ENCODE data around the gene CCSAP. TPM values are rescaled to one million over a fixed set of nuclear protein-coding genes. Genes with fewer than 3 reads are reported as not detected.

CCSAP gene
- total RNA-seq, 4 donors from 2014 or later, result 0.44 to 1.1 (median 0.81) TPM

DNA sequence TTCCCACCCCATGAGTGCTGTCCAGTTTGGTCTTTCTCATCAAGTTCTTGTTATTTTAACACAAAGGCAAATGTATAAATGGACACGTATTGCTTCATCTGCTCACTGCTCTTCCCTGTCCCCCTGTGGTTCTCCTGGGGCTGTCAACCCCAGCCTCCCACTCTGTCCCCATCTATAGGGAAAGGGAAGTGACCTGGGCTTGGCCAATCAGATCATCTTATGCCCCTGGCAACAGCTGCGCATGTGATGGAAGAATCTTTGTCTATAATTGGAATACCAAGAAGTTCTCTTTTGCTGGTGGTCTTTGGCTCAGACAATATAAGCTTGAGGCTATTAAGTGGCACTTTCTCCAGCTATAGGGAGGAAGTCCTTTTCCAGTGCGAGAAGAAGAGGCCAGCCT lies 4.7 kb upstream of the CCSAP start:
- intact Hi-C loops (cut with DNase I; ENCODE audit: low total_unique reads), result no loop called here
- TF ChIP-seq, protein P1, sequence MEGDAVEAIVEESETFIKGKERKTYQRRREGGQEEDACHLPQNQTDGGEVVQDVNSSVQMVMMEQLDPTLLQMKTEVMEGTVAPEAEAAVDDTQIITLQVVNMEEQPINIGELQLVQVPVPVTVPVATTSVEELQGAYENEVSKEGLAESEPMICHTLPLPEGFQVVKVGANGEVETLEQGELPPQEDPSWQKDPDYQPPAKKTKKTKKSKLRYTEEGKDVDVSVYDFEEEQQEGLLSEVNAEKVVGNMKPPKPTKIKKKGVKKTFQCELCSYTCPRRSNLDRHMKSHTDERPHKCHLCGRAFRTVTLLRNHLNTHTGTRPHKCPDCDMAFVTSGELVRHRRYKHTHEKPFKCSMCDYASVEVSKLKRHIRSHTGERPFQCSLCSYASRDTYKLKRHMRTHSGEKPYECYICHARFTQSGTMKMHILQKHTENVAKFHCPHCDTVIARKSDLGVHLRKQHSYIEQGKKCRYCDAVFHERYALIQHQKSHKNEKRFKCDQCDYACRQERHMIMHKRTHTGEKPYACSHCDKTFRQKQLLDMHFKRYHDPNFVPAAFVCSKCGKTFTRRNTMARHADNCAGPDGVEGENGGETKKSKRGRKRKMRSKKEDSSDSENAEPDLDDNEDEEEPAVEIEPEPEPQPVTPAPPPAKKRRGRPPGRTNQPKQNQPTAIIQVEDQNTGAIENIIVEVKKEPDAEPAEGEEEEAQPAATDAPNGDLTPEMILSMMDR (IDR thresholded peaks at IDR 0.05 in 4 of 5, conservative IDR thresholded peaks at IDR 0.05 in 1 of 5), result no peak
- TF ChIP-seq POLR2A (IDR thresholded peaks at IDR 0.05), result no peak
- ATAC-seq (no peak), DNase-seq (no peak)
- Histone ChIP-seq H3K36me3 (no peaks in the 10 kb centered on the region), H3K4me3 (no peak overlapping the region), H3K27ac (no peak overlapping the region), H3K4me1 (peaks cover 0 to 7% of the 10 kb centered on the region in 2 donors), H3K9me3 (no peaks in the 10 kb centered on the region), H3K27me3 (no peaks in the 10 kb centered on the region)
- in situ Hi-C loops (cut with MboI; ENCODE audit: low sequenced_read_pairs in 4 of 4), result loop anchor here in 1 of 4 donors (10.0 kb wide), 1 partner anchor 73 kb away; the partner anchor contains the start of gene RAB4A

DNA sequence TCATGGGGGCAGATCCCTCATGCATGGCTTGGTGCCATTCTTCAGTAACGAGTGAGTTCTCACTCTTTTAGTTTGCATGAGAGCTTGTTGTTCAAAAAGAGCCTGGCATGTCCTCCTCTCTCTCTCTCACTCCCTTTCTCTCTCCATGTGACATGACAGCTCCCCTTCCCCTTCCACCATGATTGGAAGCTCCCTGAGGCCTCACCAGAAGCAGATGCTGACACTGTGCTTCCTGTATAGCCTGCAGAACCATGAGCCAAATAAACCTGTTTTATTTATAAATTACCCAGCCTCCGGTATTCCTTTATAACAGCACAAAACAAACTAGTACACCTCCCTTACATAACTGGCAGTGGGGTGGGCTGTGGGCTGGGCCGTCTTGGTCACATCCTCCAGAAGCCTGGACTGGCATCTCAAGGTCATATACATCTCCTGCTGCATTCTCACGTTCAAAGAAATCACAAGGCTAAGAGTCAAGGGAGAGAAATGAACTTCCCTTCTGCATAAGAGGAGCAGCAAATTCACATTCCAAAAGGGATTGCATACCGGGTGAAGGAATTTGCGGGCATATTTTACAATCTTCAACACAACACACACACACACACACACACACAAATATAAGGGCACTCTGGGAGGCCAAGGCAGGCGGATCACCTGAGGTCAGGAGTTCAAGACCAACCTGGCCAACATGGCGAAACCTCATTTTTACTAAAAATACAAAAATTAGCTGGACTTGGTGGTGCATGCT lies 2.3 kb upstream of the CCSAP start:
- H3K27me3 ChIP-seq, result no peaks in the 10 kb centered on the region
- in situ Hi-C loops (cut with MboI; ENCODE audit: low sequenced_read_pairs in 4 of 4) (loop anchor here in 1 of 4 donors (10.0 kb wide), 1 partner anchor 70 kb away; the partner anchor contains the start of gene RAB4A), intact Hi-C loops (cut with DNase I; ENCODE audit: low total_unique reads) (loop anchor here (5.0 kb wide), 1 partner anchor 73 kb away; the partner anchor contains the start of gene RAB4A)
- no peak for DNase-seq
- no peak overlapping the region for H3K4me3 ChIP-seq
- no peaks in the 10 kb centered on the region for H3K9me3 ChIP-seq
- TF ChIP-seq POLR2A (IDR thresholded peaks at IDR 0.05), result no peak
- TF ChIP-seq, protein P1 (IDR thresholded peaks at IDR 0.05 in 4 of 5, conservative IDR thresholded peaks at IDR 0.05 in 1 of 5), result no peak
- no peak for ATAC-seq
- H3K27ac ChIP-seq, result no peak overlapping the region
- no peaks in the 10 kb centered on the region for H3K36me3 ChIP-seq
- peaks cover 6 to 15% of the 10 kb centered on the region in 2 donors for H3K4me1 ChIP-seq

DNA sequence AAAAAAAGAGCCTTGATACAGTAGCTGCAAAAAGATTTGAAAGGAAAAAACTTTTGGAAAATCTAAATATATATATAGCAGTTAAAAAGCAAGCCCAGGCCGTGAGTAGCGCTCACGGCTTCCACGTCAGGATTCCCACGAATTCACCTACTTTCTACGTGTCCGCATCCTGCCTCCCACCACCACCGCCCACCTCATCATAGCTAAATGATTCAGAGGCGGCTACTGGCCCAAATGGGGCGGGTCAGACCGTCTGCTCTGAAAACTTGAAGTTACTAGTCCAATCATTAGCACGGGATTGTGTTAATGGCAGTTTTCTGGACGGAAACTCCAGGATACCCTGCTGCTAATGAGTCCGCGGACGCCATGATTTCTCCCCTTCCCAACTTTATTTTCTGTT lies 1.3 kb upstream of the CCSAP start:
- intact Hi-C loops (cut with DNase I; ENCODE audit: low total_unique reads), result loop anchor here (5.0 kb wide), 1 partner anchor 72 kb away; the partner anchor contains the start of gene RAB4A
- TF ChIP-seq, protein P1 (IDR thresholded peaks at IDR 0.05 in 4 of 5, conservative IDR thresholded peaks at IDR 0.05 in 1 of 5), result no peak
- TF ChIP-seq POLR2A (IDR thresholded peaks at IDR 0.05), result no peak
- no peak overlapping the region for H3K27ac ChIP-seq
- H3K27me3 ChIP-seq, result no peaks in the 10 kb centered on the region
- H3K4me1 ChIP-seq, result peaks cover 6 to 15% of the 10 kb centered on the region in 2 donors
- H3K36me3 ChIP-seq, result no peaks in the 10 kb centered on the region
- H3K4me3 ChIP-seq, result peak overlapping the region in 2 of 4 donors; percentile 75 to 92
- no peaks in the 10 kb centered on the region for H3K9me3 ChIP-seq
- DNase-seq (no peak), ATAC-seq (no peak)
- in situ Hi-C loops (cut with MboI; ENCODE audit: low sequenced_read_pairs in 4 of 4), result loop anchor here in 1 of 4 donors (10.0 kb wide), 1 partner anchor 69 kb away; the partner anchor contains the start of gene RAB4A

DNA sequence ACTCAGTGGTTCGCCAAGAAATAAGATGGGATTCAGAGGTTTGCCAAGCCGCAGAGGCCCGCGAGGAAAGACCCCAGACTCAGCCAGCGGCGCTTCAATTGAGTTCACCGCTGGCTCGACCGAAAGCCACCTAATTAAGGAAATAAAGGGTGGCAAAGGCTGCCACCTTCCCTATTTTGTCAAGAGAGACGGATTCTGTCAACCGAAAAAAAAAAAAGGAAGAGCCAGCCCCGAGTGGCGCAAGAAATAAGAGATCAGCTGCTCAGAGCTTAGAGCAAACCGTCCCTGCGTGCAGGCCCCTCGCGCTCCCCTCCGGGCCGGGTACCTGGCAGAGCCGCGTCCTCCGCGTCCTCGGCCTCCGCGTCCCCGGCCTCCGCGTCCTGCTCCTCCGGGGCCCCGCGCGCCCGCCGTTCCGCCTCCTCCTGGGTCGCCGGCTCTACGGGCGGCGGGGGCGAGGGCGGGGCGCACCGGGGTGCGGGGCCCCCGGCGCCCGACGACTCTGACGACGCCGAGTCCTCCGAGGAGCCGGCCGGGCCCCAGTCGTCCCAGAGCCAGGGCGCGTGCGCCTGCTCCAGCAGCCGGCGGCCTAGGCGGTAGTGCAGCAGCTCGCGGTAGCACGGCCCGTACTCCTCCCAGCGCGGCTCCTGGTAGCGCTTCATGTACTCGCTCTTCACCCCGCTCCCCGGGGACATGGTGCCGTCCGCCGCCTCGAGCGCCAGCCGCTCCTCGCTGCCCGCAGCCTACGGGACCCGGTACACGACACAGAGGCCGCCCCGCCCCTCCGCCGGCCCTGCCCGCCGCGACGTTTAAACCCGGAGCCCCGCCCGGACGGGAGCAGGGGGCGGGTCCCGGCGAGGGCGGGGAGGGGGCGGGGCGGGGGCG lies 832 bp downstream of the CCSAP start:
- Histone ChIP-seq H3K27ac (peak overlapping the region; percentile 78 to 93 (median 88)), H3K4me1 (peaks cover 6 to 15% of the 10 kb centered on the region in 2 donors), H3K9me3 (no peaks in the 10 kb centered on the region), H3K4me3 (peak overlapping the region; percentile 75 to 99 (median 88)), H3K36me3 (no peaks in the 10 kb centered on the region), H3K27me3 (no peaks in the 10 kb centered on the region)
- intact Hi-C loops (cut with DNase I; ENCODE audit: low total_unique reads) (loop anchor here (2.0 to 5.0 kb wide), 2 partner anchors 67 to 70 kb away; partner anchors contain the start of gene RAB4A), in situ Hi-C loops (cut with MboI; ENCODE audit: low sequenced_read_pairs in 4 of 4) (loop anchor here in 1 of 4 donors (10.0 kb wide), 1 partner anchor 67 kb away; the partner anchor contains the start of gene RAB4A)
- TF ChIP-seq, protein P1 (IDR thresholded peaks at IDR 0.05 in 4 of 5, conservative IDR thresholded peaks at IDR 0.05 in 1 of 5), result no peak
- TF ChIP-seq POLR2A (IDR thresholded peaks at IDR 0.05), result peak; percentile 59 to 73
- DNase-seq, result peak; percentile 72 to 80
- ATAC-seq, result peak; percentile 88 to 92

Measured in gastrocnemius medialis (tissue), 4 donors.